Measurements from ENCODE around the gene PNPLA1.

DNA sequence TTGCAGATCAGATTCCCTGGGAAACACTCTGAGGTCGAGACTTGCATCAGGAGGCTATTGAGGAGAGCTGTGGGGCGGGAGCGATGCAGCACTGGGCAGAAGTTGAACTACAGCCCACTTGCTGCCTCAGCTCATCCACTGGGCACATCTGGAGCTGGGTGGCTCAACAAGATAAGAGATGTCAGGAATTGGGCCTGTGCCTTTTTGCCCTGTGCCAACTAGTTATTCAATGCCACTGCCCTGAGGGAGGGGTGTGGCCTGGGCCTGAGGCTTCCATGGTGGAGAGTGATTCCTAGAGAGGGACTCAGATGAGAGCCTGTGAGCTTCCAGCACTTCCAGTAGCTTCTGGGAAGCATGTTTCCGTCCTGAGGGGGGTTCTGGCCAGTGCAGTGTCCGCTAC, 40.6 kb upstream of the PNPLA1 start:
- TF ChIP-seq SIX5 (IDR thresholded peaks at IDR 0.05; ENCODE audit: low read depth, low read length, severe bottlenecking) (no peak), CBFB (IDR thresholded peaks at IDR 0.05; ENCODE audit: low read depth) (no peak), RELA (IDR thresholded peaks at IDR 0.05; ENCODE audit: borderline replicate concordance, partially characterized antibody) (no peak), SRF (IDR thresholded peaks at IDR 0.05; ENCODE audit: low read depth in 2 of 2, low read length in 2 of 2) (no peak), BRCA1 (IDR thresholded peaks at IDR 0.05; ENCODE audit: low read depth, low read length) (no peak), SREBF2 (IDR thresholded peaks at IDR 0.05; ENCODE audit: low read length) (no peak), GABPA (IDR thresholded peaks at IDR 0.05; ENCODE audit: low read depth) (no peak), NR2F1 (conservative IDR thresholded peaks at IDR 0.05) (no peak)
- TF ChIP-seq, protein P1, sequence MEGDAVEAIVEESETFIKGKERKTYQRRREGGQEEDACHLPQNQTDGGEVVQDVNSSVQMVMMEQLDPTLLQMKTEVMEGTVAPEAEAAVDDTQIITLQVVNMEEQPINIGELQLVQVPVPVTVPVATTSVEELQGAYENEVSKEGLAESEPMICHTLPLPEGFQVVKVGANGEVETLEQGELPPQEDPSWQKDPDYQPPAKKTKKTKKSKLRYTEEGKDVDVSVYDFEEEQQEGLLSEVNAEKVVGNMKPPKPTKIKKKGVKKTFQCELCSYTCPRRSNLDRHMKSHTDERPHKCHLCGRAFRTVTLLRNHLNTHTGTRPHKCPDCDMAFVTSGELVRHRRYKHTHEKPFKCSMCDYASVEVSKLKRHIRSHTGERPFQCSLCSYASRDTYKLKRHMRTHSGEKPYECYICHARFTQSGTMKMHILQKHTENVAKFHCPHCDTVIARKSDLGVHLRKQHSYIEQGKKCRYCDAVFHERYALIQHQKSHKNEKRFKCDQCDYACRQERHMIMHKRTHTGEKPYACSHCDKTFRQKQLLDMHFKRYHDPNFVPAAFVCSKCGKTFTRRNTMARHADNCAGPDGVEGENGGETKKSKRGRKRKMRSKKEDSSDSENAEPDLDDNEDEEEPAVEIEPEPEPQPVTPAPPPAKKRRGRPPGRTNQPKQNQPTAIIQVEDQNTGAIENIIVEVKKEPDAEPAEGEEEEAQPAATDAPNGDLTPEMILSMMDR (IDR thresholded peaks at IDR 0.05 in 2 of 3, conservative IDR thresholded peaks at IDR 0.05 in 1 of 3; ENCODE audit: control insufficient read depth in 2 of 3, extremely low read depth in 1 of 3, insufficient read depth in 1 of 3, low read depth in 3 of 3, low read length in 3 of 3): no peak
- TF ChIP-seq, protein P2, sequence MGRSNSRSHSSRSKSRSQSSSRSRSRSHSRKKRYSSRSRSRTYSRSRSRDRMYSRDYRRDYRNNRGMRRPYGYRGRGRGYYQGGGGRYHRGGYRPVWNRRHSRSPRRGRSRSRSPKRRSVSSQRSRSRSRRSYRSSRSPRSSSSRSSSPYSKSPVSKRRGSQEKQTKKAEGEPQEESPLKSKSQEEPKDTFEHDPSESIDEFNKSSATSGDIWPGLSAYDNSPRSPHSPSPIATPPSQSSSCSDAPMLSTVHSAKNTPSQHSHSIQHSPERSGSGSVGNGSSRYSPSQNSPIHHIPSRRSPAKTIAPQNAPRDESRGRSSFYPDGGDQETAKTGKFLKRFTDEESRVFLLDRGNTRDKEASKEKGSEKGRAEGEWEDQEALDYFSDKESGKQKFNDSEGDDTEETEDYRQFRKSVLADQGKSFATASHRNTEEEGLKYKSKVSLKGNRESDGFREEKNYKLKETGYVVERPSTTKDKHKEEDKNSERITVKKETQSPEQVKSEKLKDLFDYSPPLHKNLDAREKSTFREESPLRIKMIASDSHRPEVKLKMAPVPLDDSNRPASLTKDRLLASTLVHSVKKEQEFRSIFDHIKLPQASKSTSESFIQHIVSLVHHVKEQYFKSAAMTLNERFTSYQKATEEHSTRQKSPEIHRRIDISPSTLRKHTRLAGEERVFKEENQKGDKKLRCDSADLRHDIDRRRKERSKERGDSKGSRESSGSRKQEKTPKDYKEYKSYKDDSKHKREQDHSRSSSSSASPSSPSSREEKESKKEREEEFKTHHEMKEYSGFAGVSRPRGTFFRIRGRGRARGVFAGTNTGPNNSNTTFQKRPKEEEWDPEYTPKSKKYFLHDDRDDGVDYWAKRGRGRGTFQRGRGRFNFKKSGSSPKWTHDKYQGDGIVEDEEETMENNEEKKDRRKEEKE (IDR thresholded peaks at IDR 0.05): no peak
- TF ChIP-seq, protein P3, sequence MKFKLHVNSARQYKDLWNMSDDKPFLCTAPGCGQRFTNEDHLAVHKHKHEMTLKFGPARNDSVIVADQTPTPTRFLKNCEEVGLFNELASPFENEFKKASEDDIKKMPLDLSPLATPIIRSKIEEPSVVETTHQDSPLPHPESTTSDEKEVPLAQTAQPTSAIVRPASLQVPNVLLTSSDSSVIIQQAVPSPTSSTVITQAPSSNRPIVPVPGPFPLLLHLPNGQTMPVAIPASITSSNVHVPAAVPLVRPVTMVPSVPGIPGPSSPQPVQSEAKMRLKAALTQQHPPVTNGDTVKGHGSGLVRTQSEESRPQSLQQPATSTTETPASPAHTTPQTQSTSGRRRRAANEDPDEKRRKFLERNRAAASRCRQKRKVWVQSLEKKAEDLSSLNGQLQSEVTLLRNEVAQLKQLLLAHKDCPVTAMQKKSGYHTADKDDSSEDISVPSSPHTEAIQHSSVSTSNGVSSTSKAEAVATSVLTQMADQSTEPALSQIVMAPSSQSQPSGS (IDR thresholded peaks at IDR 0.05; ENCODE audit: low read length): no peak
